Kidney capillary endothelial cell (primary cell): ENCODE results near the gene CACNA1H.
"Not testable (repeated sequence)": the region's sequence is repeated elsewhere in the genome, so short reads cannot be mapped to it uniquely, and the experiment has no call there.

Source experiments
- DNase-seq: peaks from one replicate; pipeline ENCODE4 v3.0.0-alpha.2; 2018; ENCODE audit warnings: low spot score

The CACNA1H gene

GRCh38 chr16:1255276-1256122, 102.6 kb downstream of the CACNA1H start, which contains the start of gene TPSD1:
Gene TPSD1, plus strand, starts transcription at chr16:1256069. Its CDS starts 212 bp downstream, at chr16:1256281.
- DNase-seq, result not testable (repeated sequence)

GRCh38 chr16:1256296-1256873, 103.5 kb downstream of the CACNA1H start:
- not testable (repeated sequence) for DNase-seq

- DNase-seq, result no peak
These were observed 104.0 kb downstream of the CACNA1H start for GRCh38 chr16:1256874-1257322.

GRCh38 chr16:1257561-1258224, 104.8 kb downstream of the CACNA1H start:
- DNase-seq, result no peak

GRCh38 chr16:1258225-1258600, 105.3 kb downstream of the CACNA1H start:
- no peak for DNase-seq

GRCh38 chr16:1258906-1259759, 106.2 kb downstream of the CACNA1H start:
- DNase-seq, result no peak

GRCh38 chr16:1259760-1260068, 106.8 kb downstream of the CACNA1H start:
- no peak for DNase-seq

- DNase-seq, result no peak
These were observed 107.3 kb downstream of the CACNA1H start for GRCh38 chr16:1260101-1260680.

- DNase-seq, result no peak
These were observed 108.4 kb downstream of the CACNA1H start for GRCh38 chr16:1261131-1261892.

GRCh38 chr16:1262210-1262845, 109.4 kb downstream of the CACNA1H start:
- DNase-seq, result no peak

GRCh38 chr16:1262846-1263221, 109.9 kb downstream of the CACNA1H start:
- no peak for DNase-seq

GRCh38 chr16:1263591-1264344, 110.9 kb downstream of the CACNA1H start:
- no peak for DNase-seq

GRCh38 chr16:1264345-1265089, 111.6 kb downstream of the CACNA1H start:
- no peak for DNase-seq

GRCh38 chr16:1265090-1265630, 112.3 kb downstream of the CACNA1H start:
- no peak for DNase-seq

- no peak for DNase-seq
These were observed 112.9 kb downstream of the CACNA1H start for GRCh38 chr16:1265826-1266225.

GRCh38 chr16:1269418-1269817, 116.5 kb downstream of the CACNA1H start:
- DNase-seq, result not testable (repeated sequence)

GRCh38 chr16:1271380-1271723, 118.4 kb downstream of the CACNA1H start:
- DNase-seq, result no peak
